ENCODE data around the gene EML5.
A peak's percentile ranks its signal among the peaks of the same experiment; 100 is the strongest.

The EML5 gene

GRCh38 chr14:88612981-88613380 is 179.8 kb downstream of the EML5 start:
- DNase-seq, result no peak

DNA sequence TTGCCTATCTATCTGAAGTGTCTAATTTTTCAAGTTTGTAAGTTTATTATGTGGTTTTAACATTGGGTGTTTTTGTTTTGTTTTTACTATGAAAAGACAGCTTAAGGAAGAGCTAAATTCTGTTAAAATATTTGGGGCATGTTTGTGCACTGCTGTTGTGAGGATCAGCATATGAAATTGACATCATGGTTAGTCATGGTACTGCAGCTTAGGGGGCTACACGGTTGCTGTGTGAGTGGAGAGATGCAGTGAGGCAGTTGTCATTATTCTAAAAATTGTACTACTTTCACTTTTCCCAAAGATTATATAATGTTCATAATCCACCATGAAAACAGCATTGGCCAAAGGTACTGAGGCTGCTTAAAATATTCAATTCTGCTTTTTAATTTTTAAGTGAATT is 180.9 kb downstream of the EML5 start:
- DNase-seq, result no peak

- DNase-seq, result no peak
Measured at GRCh38 chr14:88607829-88608228, 184.9 kb downstream of the EML5 start.

- no peak for DNase-seq
Measured at GRCh38 chr14:88605594-88605993, 187.2 kb downstream of the EML5 start.

- no peak for DNase-seq
Measured at GRCh38 chr14:88604212-88604611, 188.5 kb downstream of the EML5 start.

DNA sequence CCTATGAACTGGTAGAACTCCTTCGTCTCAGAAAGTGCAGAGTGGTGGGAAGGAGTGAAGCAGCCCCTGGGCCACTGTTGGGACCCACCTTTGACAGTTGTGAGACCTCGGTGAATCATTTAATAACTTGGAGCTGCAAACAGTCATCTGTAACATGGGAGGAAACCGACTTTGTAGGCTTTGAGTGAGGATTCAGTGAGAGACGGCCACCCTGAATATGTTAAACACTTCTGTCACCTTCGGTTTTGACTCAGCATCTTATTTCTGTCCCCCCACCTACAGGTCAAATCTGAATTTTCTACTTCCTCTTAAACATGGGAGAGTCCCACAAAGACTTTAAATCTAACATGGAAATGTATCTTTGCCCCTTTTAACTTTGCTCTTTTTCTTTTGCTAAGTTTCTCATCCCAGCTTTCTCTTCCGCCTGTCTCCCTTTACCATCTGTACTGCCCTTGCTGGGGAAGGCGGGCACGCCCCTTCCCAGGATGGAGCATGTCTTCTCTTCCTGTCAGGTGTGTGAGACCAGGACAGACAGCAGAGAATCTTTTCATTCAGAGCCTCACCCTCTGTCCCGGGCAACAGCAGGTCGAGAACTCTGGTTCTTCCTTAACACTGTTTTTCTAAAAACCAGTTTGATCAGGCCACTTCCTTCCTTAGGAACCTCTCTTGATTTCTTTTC is 192.9 kb downstream of the EML5 start:
- peak; percentile 45 for DNase-seq

- no peak for DNase-seq
Measured at GRCh38 chr14:88599326-88599725, 193.4 kb downstream of the EML5 start.

GRCh38 chr14:88598097-88598675 is 194.6 kb downstream of the EML5 start:
- no peak for DNase-seq

GRCh38 chr14:88597601-88598000 is 195.2 kb downstream of the EML5 start:
- no peak for DNase-seq

DNA sequence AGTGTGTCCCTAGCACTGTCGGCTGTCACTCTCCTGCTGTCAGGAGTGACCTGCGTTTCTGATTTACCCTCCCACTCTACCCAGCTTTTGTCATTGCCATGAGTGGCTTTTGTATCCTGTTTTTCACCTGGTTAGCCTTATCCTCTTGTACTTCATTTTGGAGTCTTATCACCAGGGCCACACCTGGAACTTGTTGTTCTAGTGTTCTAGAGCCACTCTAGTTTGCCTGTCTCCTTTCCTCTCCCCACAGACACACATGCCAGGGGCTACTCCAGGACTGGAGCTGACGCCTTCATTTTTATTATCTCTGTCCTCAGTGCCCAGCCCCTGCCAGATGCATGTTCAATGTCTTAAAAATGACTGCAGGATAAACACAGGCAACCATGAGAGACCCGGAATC is 195.7 kb downstream of the EML5 start:
- DNase-seq, result no peak

GRCh38 chr14:88592031-88592430 is 200.7 kb downstream of the EML5 start:
- DNase-seq, result no peak

DNA sequence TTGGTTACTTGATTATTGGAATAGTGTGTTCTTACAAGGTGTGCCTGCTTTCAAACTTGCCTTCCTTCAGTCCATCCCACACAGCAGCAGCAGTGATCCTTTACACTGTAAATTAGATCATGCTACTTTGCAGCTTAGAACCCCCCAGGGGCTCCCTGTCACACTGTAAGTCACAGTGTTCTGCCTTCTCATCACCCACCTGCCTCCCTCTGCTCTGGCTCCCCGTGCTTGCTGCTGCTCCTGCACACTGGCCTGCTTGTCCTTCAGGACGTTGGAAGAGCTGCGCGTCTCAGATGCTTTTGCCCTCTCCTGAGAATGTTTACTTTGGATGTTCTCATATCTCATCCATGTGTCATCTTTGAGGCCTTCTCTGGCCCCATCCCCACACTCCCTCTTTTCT is 202.6 kb downstream of the EML5 start:
- no peak for DNase-seq

- DNase-seq, result no peak
Measured at GRCh38 chr14:88588081-88588480, 204.7 kb downstream of the EML5 start.

DNA sequence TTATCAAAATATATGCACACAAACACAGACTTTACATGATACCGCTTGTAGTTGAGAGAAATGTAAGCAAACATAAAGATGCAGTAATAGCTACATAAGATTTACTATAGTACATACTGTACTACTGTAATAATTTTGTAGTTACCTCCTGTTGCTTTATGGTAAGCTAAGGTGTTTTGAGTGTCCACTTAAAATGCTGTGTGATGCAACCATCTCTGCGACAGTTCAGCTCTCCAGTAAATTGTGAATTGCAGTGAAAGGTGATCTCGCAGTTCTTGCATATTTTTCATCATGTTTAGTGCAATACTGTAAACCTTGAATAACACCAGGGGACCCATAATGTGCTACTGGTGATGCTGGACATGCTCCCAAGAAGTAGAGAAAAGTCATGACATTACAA is 208.3 kb downstream of the EML5 start:
- DNase-seq, result no peak

DNA sequence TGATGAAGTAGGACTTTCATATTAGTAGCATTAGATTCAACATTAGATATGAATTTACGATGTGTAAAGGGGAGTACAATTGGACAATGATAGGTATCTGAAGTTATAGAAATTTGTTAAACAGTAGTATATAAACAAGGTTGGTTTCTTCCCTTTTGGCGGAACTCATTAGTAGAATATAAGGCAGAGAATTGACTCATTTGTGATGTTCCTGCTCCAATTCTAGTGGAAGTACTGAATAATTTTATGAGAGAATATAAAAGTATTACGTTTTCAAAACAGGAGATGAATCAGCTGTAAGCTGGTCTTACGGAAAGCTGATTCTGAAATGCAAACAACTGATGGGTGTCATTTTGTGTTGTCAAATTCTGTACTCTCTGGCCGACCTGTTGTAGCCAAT is 216.5 kb downstream of the EML5 start:
- no peak for DNase-seq

- DNase-seq, result no peak
Measured at GRCh38 chr14:88572117-88572516, 220.6 kb downstream of the EML5 start.

GRCh38 chr14:88568196-88568595 is 224.6 kb downstream of the EML5 start:
- DNase-seq, result no peak

GRCh38 chr14:88565427-88565826 is 227.3 kb downstream of the EML5 start:
- no peak for DNase-seq

GRCh38 chr14:88563845-88564244 is 228.9 kb downstream of the EML5 start:
- no peak for DNase-seq

GRCh38 chr14:88562831-88563686 is 229.7 kb downstream of the EML5 start, which contains the start of gene ZC3H14:
Gene ZC3H14, plus strand, starts transcription at chr14:88563037. Its CDS starts 97 bp downstream, at chr14:88563134.
- peak; percentile 87 for DNase-seq

- no peak for DNase-seq
Measured at GRCh38 chr14:88562532-88562830, 230.3 kb downstream of the EML5 start.
